ENCODE data around the gene FAM227B.

Gene FAM227B, protein sequence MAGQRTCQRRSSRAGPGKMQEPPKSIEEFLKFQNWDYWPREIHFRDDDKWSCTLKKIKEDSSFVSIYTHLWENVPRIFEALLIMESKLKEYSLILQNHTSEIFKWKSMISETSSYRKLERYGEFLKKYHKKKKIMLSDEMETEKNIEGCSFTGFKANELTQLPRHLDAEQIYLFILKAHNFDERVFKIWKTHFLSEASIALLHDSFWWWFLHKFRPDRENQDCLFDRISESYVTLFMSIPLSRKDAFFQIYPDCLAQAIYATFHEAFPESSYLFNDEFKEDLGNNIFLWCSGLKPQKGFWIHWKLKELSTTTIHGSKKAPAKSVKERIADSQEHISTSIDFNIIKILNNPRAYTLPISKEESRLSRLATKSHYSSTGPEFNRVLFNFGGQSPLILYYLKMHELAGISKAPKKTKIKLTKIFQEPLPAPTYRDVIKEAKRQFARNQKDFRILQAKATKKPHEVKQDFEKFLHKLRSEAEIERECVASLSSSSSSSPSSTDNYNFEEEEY

DNA sequence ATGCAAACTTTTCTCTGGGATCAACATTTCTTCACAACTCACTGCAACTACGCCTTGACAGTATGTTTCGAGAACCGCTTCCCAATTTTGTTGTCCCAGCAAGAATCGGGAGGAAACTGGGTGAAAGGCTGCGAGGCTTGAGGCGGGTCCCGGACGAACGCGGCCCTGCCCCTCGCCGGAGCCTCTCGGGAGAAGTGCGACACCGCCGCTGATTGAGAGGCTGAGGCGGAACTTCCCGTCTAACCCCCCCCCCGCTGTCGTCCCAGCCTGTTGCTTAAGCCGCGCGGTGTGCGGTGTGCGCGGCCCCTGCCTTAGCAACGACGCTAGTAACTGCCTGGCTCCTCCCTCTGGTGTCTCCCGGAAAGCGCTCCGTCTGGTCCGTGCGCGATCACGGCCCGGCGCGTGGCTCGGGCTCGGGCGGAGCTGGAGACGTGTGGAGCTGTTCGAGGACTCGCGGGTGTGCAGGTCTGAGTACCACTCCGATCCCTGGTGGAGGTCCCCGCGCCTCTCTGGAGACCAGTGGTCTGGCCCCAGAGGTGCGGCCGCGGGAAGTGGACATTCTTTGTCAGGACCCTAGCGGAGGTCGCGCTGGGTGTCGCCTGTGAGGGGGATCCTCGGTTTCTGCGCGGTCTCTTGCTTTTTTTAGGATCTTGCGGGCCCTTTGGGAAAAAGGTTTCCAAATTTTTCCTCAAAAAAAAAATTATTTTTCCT is at the start of gene FAM227B, which contains the start of gene DTWD1:
Gene FAM227B, minus strand, starts transcription at position 161 of the 711 bp plus-strand sequence. CDS start 5,647 bp downstream, outside the sequence.
Gene DTWD1, plus strand, starts transcription at position 391 of the 711 bp plus-strand sequence. CDS start 4,120 bp downstream, outside the sequence.
- TF ChIP-seq GATA2 (IDR thresholded peaks at IDR 0.05; ENCODE audit: low read depth, low read length) = peak; percentile 54
- TF ChIP-seq GATA3 (IDR thresholded peaks at IDR 0.05; ENCODE audit: low read depth, low read length) = no peak

DNA sequence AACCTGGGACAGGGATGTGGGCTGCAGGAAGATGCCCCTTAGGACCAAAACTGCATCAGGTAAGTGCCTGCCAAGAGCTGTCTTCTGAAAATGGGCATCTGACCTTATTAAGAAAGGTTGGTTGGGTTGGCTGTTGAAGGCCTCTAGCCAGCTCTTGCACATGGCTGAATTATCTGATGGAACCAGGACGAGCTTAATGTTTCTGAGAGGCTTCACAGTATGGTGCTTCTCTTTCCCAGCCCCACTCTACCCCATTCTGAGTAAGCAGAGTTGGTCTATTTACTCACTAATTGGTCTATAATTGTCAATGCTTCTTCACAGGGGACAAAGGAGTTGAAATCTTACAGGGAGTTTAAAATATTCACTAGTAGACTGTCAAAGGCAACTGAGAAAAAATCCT is 48.7 kb upstream of the FAM227B start:
- no peak for TF ChIP-seq GATA2 (IDR thresholded peaks at IDR 0.05; ENCODE audit: low read depth, low read length)
- TF ChIP-seq GATA3 (IDR thresholded peaks at IDR 0.05; ENCODE audit: low read depth, low read length) = no peak

DNA sequence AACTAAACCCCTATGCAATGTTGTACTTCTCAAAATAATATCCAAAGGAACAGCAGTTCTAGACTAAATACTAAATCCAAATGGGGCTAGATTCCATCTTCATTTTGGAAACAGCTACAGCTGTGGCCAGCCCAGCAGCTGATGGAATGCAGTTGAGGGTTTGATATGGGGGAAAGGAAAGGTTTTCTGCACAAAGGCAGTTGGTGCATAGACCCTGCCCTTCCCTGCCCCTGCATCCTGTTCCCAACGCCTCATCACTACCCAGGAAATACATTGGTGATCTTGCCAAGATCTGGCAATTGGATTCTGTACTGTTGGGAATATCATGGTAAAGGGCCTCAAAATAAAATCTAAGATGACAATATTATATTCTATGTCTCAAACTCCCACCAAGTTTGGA is 44.1 kb upstream of the FAM227B start:
- TF ChIP-seq GATA2 (IDR thresholded peaks at IDR 0.05; ENCODE audit: low read depth, low read length) = no peak
- TF ChIP-seq GATA3 (IDR thresholded peaks at IDR 0.05; ENCODE audit: low read depth, low read length) = no peak

DNA sequence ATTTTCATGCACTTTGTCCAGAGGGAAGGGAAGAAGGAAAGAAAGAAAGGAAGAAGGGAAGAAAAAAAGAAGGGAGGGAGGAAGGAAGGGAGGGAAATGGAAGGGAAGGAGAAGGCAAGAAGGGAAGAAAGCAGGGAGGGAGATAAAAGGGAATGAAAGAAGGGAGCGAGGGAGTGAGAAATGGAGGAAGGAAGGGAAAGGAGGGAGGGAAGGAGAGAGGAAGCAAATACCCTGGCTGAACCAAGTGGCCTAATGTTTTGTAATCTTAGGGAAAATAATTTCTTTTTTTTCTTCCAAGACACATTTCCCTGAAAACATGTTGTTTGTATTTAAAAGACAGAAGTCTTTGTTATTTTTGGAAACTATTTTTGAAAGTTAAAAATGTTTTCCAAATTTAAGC is 36.1 kb upstream of the FAM227B start:
- no peak for TF ChIP-seq GATA2 (IDR thresholded peaks at IDR 0.05; ENCODE audit: low read depth, low read length)
- no peak for TF ChIP-seq GATA3 (IDR thresholded peaks at IDR 0.05; ENCODE audit: low read depth, low read length)

DNA sequence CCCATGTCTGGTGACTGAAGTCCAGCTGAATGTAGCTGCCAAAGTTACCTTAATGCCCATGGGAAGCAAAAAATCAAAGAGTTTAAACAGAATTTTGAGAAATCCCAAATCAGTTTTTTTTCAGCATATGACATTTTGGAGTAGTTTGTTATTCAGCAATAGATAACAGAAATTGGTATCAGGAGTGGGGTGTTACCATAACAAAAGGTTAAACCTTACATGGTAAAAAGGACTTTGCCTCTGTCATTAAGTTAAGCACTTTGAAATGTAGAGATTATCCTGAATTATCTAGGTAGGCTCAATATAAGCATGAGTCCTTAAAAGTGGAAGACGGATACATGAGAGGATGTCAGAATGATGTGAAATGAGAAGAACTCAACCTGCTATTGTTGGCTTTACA is 32.3 kb upstream of the FAM227B start:
- no peak for TF ChIP-seq GATA3 (IDR thresholded peaks at IDR 0.05; ENCODE audit: low read depth, low read length)
- no peak for TF ChIP-seq GATA2 (IDR thresholded peaks at IDR 0.05; ENCODE audit: low read depth, low read length)

DNA sequence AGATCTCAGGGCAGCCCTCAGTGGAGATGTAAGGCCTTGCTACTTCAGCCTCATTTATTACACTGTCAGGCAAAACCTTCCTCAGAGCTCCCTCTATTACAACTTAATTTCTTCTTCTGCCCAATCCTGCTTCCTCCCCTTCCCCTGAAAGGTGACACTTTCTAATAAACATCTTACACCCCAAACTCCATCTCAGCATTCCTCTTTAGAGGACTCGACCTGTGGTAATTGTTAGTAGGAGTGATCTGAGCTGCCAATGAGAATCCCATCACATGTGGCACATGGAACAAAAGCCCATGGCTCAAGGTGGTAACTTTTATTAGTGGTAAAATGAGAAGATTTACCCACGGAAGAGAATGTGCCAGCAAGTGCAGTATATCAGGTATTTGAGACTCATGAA is 30.1 kb upstream of the FAM227B start:
- TF ChIP-seq GATA3 (IDR thresholded peaks at IDR 0.05; ENCODE audit: low read depth, low read length) (no peak), GATA2 (IDR thresholded peaks at IDR 0.05; ENCODE audit: low read depth, low read length) (no peak)

DNA sequence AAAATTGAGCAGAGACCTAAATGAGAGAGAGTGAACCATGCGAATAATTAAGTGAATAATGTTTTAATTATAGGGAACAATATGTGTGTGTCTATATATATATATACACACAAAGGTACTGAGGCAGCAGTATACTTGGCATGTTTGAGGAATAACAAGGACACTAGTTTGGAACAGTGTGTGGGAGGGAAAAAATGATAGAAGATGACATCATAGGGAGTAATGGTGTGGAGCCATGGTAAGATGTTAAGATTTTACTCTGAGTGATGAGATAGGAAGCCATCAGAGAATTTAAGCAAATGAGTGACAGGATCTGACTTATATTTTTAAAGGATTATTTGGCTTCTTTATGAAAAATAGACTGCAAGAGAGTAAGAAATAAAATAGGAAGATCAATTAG is 29.4 kb upstream of the FAM227B start:
- TF ChIP-seq GATA2 (IDR thresholded peaks at IDR 0.05; ENCODE audit: low read depth, low read length) = no peak
- TF ChIP-seq GATA3 (IDR thresholded peaks at IDR 0.05; ENCODE audit: low read depth, low read length) = no peak

DNA sequence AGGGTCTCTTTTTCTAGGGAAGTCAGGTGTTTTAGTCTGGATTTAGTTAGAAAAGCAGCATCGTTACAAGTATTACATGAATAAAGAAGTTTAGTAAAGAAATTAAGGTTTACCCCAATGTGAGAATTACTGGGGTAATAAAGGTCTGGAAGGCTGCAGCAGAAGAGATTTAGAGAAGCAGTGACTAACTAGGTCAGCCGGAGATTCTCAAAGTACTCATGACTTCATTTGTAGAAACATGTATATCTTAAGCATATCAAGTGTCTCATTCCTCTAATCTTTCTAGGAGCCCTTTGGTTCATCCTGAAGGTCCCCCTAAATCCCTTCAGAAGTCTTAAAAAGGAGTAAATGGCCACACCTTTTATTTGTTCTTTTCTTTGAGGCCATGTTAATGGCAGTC is 26.3 kb upstream of the FAM227B start:
- TF ChIP-seq GATA2 (IDR thresholded peaks at IDR 0.05; ENCODE audit: low read depth, low read length) (no peak), GATA3 (IDR thresholded peaks at IDR 0.05; ENCODE audit: low read depth, low read length) (no peak)

DNA sequence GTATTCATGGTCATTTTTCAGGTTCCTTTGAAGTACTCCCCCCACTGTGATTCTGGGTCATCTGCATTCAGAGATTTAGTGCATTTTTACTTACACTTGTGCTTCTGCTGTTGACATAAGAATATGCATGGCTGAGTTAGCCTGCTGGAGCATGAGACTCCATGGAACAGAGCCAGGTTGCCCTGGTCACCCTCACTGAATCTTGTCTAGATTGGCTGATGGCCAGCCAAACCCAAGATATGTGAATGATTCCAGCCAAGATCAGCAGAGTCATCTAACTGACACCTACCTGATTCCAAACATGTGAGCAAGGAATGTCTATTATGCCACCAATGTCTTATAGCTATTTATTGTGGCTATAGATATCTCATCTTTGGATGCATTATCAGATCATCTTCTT is 25.3 kb upstream of the FAM227B start:
- TF ChIP-seq GATA3 (IDR thresholded peaks at IDR 0.05; ENCODE audit: low read depth, low read length) = no peak
- TF ChIP-seq GATA2 (IDR thresholded peaks at IDR 0.05; ENCODE audit: low read depth, low read length) = peak; percentile 40; the same call in 1 of the 2 replicates

DNA sequence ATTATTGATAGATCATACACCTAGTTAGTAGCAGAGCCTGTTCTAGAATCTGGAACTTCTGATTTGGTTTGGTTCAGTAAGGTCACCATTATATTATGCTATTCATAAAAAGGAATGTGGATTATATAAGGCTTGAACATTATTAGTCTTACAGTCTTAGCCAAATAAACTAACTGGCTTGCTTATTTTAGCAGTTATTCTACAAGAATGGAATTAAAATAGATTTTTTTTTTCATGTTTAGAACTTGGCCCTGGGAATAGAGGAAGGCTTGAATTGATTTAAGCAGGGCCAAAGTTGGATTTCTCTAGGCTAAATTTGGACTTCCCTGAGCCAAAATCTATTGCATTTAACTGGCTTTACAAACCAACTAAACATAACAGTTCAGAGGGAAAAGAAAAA is 24.7 kb upstream of the FAM227B start:
- TF ChIP-seq GATA3 (IDR thresholded peaks at IDR 0.05; ENCODE audit: low read depth, low read length) = no peak
- no peak for TF ChIP-seq GATA2 (IDR thresholded peaks at IDR 0.05; ENCODE audit: low read depth, low read length)

DNA sequence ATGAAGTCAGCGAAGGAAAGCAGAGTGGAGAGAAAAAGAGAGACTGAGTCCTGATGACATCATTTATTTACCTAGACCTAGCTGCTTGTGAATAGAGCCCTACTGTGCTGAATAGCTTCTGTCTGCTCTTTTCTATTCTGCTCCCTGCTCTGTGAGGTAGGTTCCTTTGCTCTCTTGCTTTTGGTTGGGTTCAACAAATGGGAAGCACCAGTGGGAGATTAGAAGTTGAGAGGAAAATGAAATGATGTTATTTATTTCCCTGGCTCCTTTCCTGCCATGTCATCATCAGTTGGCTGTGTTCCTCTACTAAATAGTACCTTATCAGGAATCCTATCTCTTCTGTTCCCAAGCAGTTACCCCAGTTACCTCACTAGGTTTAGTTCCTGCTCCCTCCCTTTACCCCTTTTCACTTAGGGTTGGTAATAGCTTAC is 23.8 kb upstream of the FAM227B start:
- peak; percentile 33; the same call in 1 of the 2 replicates for TF ChIP-seq GATA2 (IDR thresholded peaks at IDR 0.05; ENCODE audit: low read depth, low read length)
- TF ChIP-seq GATA3 (IDR thresholded peaks at IDR 0.05; ENCODE audit: low read depth, low read length) = no peak

DNA sequence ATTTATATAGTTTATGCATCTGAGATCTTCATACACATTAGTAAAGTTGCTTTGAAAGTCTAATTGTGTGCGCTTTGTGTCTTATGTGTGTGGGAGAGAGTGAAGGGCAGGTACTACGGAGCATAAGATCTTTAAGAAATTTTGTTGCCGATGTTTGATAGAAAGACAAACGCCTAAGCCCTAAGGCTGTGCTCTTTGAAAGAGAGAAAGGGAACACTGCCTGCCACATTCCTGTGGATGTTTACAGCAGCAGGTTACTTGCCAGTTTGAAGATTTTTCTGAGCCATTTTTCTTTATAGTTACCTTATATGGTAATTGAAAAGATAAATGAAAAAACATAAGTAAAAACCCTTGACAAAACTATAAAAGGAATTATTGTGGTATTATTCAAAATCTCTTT is 17.2 kb upstream of the FAM227B start:
- TF ChIP-seq GATA2 (IDR thresholded peaks at IDR 0.05; ENCODE audit: low read depth, low read length) (no peak), GATA3 (IDR thresholded peaks at IDR 0.05; ENCODE audit: low read depth, low read length) (no peak)

DNA sequence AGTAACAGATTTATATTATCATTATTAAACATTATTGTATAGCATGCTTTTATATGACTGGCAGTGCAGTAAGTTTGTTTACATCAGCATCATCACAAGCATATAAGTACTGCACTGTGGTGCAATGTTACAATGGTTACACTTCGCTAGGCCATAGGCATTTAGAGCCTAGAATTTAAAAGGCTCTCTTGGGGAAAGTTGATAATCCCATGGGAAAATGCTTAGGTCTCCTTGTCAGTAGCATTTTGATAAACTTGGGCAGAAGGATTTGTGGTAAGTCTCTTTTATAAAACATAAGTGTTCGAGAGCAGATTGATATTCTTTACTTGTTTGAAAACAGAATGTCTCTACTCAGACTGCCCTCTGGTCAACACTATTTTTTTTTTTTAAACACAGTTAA is 7.8 kb upstream of the FAM227B start:
- no peak for TF ChIP-seq GATA3 (IDR thresholded peaks at IDR 0.05; ENCODE audit: low read depth, low read length)
- TF ChIP-seq GATA2 (IDR thresholded peaks at IDR 0.05; ENCODE audit: low read depth, low read length) = no peak

DNA sequence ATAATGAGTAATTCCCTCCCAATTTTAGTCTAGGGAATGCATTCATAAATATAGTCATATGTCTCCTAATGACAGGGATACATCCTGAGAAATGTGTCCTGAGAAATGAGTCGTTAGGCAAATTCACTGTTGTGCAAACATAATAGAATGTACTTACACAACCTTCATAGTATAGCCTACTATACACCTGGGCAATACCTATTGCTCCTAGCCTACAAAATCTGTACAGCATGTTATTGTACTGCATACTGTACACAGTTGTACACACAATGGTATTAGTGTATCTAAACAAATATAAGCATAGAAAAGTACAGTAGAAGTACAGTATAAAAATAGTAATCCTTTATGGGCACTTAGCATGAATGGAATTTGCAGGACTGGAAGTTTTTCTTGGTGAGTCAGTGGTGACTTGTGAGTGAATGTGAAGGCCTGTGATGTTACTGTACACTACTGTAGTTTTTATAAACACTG is 6.8 kb upstream of the FAM227B start:
- TF ChIP-seq GATA3 (IDR thresholded peaks at IDR 0.05; ENCODE audit: low read depth, low read length) (no peak), GATA2 (IDR thresholded peaks at IDR 0.05; ENCODE audit: low read depth, low read length) (no peak)

Data from SH-SY5Y (cell line).